Esophagus muscularis mucosa (tissue), 4 donors: Measurements from ENCODE around the gene GNB1.

Experiments
- EP300 ChIP-seq: sonication (generic); formaldehyde crosslinking; IDR thresholded peaks from one replicate; pipeline ENCODE4 v1.6.1; 2017; ENCODE audit warnings: antibody characterized with exemption
- POLR2A ChIP-seq: fragments of 450-650 bp; IDR thresholded peaks from one replicate; pipeline ENCODE4 v1.6.1; 2017; ENCODE audit warnings: antibody characterized with exemption, moderate library complexity, mild to moderate bottlenecking, low read depth
- TF ChIP-seq, protein P1 (sequence below), 3 experiments: fragments of 200-600 bp in 2 of 3; fragments of 450-650 bp in 1 of 3; sonication (generic) in 2 of 3; IDR thresholded peaks; one replicate each; pipeline ENCODE4 v1.5.1; 2017 to 2019; ENCODE audit warnings: antibody characterized with exemption in 3 of 3, mild to moderate bottlenecking in 2 of 3, moderate library complexity in 1 of 3

- TF ChIP-seq, protein P1, sequence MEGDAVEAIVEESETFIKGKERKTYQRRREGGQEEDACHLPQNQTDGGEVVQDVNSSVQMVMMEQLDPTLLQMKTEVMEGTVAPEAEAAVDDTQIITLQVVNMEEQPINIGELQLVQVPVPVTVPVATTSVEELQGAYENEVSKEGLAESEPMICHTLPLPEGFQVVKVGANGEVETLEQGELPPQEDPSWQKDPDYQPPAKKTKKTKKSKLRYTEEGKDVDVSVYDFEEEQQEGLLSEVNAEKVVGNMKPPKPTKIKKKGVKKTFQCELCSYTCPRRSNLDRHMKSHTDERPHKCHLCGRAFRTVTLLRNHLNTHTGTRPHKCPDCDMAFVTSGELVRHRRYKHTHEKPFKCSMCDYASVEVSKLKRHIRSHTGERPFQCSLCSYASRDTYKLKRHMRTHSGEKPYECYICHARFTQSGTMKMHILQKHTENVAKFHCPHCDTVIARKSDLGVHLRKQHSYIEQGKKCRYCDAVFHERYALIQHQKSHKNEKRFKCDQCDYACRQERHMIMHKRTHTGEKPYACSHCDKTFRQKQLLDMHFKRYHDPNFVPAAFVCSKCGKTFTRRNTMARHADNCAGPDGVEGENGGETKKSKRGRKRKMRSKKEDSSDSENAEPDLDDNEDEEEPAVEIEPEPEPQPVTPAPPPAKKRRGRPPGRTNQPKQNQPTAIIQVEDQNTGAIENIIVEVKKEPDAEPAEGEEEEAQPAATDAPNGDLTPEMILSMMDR (IDR thresholded peaks at IDR 0.05) = no peak
- TF ChIP-seq POLR2A (no peak), EP300 (no peak)
Measured at GRCh38 chr1:1757422-1758058, 133.3 kb downstream of the GNB1 start.
